H1 (cell line): ENCODE results near the gene C1QTNF1. TPM values are rescaled to one million over a fixed set of nuclear protein-coding genes. Genes with fewer than 3 reads are reported as not detected.

ENCODE experiments used
- CTCF ChIA-PET: fragments of 300-600 bp; sonication (Branson Sonifier 250); formaldehyde crosslinking; loops from one replicate; lab custom pipeline; 2021; ENCODE audit not compliant: partially characterized antibody; lab: Charles Lee
- POLR2A ChIA-PET: fragments of 300-600 bp; sonication (Branson Sonifier 250); formaldehyde crosslinking; loops from one replicate; lab custom pipeline; 2021; ENCODE audit warnings: inconsistent platforms; ENCODE audit not compliant: partially characterized antibody; lab: Charles Lee
- DNase-seq, 2 experiments: peaks; one replicate each; pipeline versions ENCODE4 v3.0.0 to v3.0.0-alpha.2; 2010 to 2022; ENCODE audit warnings: low spot score in 2 of 2, low read depth in 1 of 2, mixed read lengths in 1 of 2
- FAIRE-seq: peaks from 2 replicates; lab custom pipeline; 2011; peaks lifted over from hg19 to GRCh38; lab: Jason Lieb, UNC
- H2AFZ ChIP-seq: 2 replicates; pipeline ENCODE4 v1.8.1; 2012; ENCODE audit warnings: low read length, inconsistent platforms
- H2AK5ac ChIP-seq: 2 replicates; pipeline ENCODE4 v1.6.1; 2013; ENCODE audit warnings: low read depth, low read length
- H2BK120ac ChIP-seq: replicated peaks from 2 replicates; pipeline ENCODE3; 2013; ENCODE audit warnings: low read depth, low read length, inconsistent platforms
- H2BK12ac ChIP-seq: 2 replicates; pipeline ENCODE4 v1.6.1; 2013; ENCODE audit warnings: low read depth, low read length
- H2BK15ac ChIP-seq: 2 replicates; pipeline ENCODE4 v1.6.1; 2013; ENCODE audit warnings: low read length
- H2BK20ac ChIP-seq: 2 replicates; pipeline ENCODE4 v1.6.1; 2013; ENCODE audit warnings: low read length
- H2BK5ac ChIP-seq: 2 replicates; pipeline ENCODE4 v1.6.1; 2013; ENCODE audit warnings: low read depth, low read length
- H3K14ac ChIP-seq: 2 replicates; pipeline ENCODE4 v1.6.1; 2013; ENCODE audit warnings: inconsistent platforms; ENCODE audit not compliant: insufficient read length
- H3K18ac ChIP-seq: 2 replicates; pipeline ENCODE4 v1.6.1; 2013; ENCODE audit warnings: low read length; ENCODE audit errors: extremely low read depth
- H3K23ac ChIP-seq: 2 replicates; pipeline ENCODE4 v1.6.1; 2013; ENCODE audit warnings: inconsistent platforms; ENCODE audit not compliant: insufficient read length
- H3K23me2 ChIP-seq: 2 replicates; pipeline ENCODE4 v1.6.1; 2013; ENCODE audit warnings: low read depth, low read length
- H3K27ac ChIP-seq: 2 replicates; pipeline ENCODE4 v1.6.1; 2011; ENCODE audit warnings: low read depth, low read length, inconsistent platforms
- H3K27me3 ChIP-seq, 4 experiments: replicated peaks in 1 of 4; 1 replicate in 1 of 4; 2 replicates in 3 of 4; pipeline versions ENCODE4 v1.6.1 to v1.8.1; 2011 to 2013; ENCODE audit warnings: low read length in 3 of 4, mild to moderate bottlenecking in 3 of 4, inconsistent platforms in 2 of 4, mixed read lengths in 2 of 4, moderate library complexity in 1 of 4; ENCODE audit not compliant: control insufficient read depth in 3 of 4, insufficient read depth in 3 of 4; ENCODE audit errors: extremely low read depth in 1 of 4
- H3K36me3 ChIP-seq, 4 experiments: 2 replicates each; pipeline versions ENCODE4 v1.6.1 to v1.8.1; 2011 to 2013; ENCODE audit warnings: mild to moderate bottlenecking in 4 of 4, low read length in 3 of 4, moderate library complexity in 2 of 4, control low read depth in 1 of 4, inconsistent platforms in 1 of 4; ENCODE audit not compliant: insufficient read depth in 4 of 4, control insufficient read depth in 2 of 4
- H3K4ac ChIP-seq: replicated peaks from 2 replicates; pipeline ENCODE3; 2013; ENCODE audit warnings: low read length, low read depth, mixed read lengths, inconsistent platforms; ENCODE audit not compliant: insufficient read length
- H3K4me1 ChIP-seq, 4 experiments: replicated peaks in 1 of 4; 1 replicate in 1 of 4; 2 replicates in 3 of 4; pipeline versions ENCODE4 v1.6.1 to v1.8.1; 2011 to 2013; ENCODE audit warnings: low read length in 3 of 4, inconsistent platforms in 2 of 4, mixed read lengths in 1 of 4; ENCODE audit not compliant: insufficient read depth in 4 of 4, control insufficient read depth in 3 of 4
- H3K4me2 ChIP-seq, 2 experiments: 2 replicates each; pipeline versions ENCODE4 v1.6.1 to v1.8.1; 2011 to 2013; ENCODE audit warnings: low read depth in 2 of 2, low read length in 2 of 2, control low read depth in 1 of 2, inconsistent platforms in 1 of 2, mild to moderate bottlenecking in 1 of 2; ENCODE audit not compliant: insufficient read depth in 1 of 2
- H3K4me3 ChIP-seq, 4 experiments: fragments of 200-600, 300-600 bp in 1 of 4; sonication (generic), shearing (Covaris generic), sonication (Bioruptor Twin) in 1 of 4; 2 replicates each; pipeline versions ENCODE4 v1.5.1 to v1.8.1; 2011 to 2016; ENCODE audit warnings: low read length in 4 of 4, low read depth in 3 of 4, control low read depth in 2 of 4, inconsistent platforms in 2 of 4, mild to moderate bottlenecking in 2 of 4, mixed read lengths in 1 of 4, moderate library complexity in 1 of 4; ENCODE audit not compliant: insufficient read depth in 2 of 4; ENCODE audit errors: extremely low read depth in 1 of 4
- H3K56ac ChIP-seq: replicated peaks from 2 replicates; pipeline ENCODE3; 2013; ENCODE audit warnings: low read depth, mild to moderate bottlenecking, mixed read lengths, low read length, inconsistent platforms; ENCODE audit not compliant: insufficient read length
- H3K79me1 ChIP-seq: 2 replicates; pipeline ENCODE4 v1.6.1; 2013; ENCODE audit warnings: low read depth, low read length, control low read depth
- H3K79me2 ChIP-seq, 2 experiments: 2 replicates each; pipeline versions ENCODE4 v1.6.1 to v1.8.1; 2012 to 2013; ENCODE audit warnings: low read length in 2 of 2, mild to moderate bottlenecking in 2 of 2, inconsistent platforms in 1 of 2; ENCODE audit not compliant: insufficient read depth in 2 of 2, control insufficient read depth in 1 of 2
- H3K9ac ChIP-seq, 4 experiments: replicated peaks in 1 of 4; 1 replicate in 1 of 4; 2 replicates in 3 of 4; pipeline versions ENCODE4 v1.6.1 to v1.8.1; 2011 to 2013; ENCODE audit warnings: low read depth in 3 of 4, low read length in 3 of 4, control low read depth in 2 of 4, mild to moderate bottlenecking in 2 of 4, moderate library complexity in 2 of 4, inconsistent platforms in 1 of 4; ENCODE audit errors: extremely low read depth in 1 of 4
- H3K9me3 ChIP-seq, 2 experiments: 2 replicates each; pipeline versions ENCODE4 v1.6.1 to v1.8.1; 2012 to 2013; ENCODE audit warnings: mild to moderate bottlenecking in 2 of 2, moderate library complexity in 2 of 2, control low read depth in 1 of 2, inconsistent platforms in 1 of 2, low read depth in 1 of 2, low read length in 1 of 2, mixed read lengths in 1 of 2; ENCODE audit not compliant: insufficient read depth in 2 of 2
- H4K20me1 ChIP-seq, 2 experiments: replicated peaks in 1 of 2; 2 replicates each; pipeline versions ENCODE3 to v1.8.1; 2011 to 2013; ENCODE audit warnings: inconsistent platforms in 2 of 2, low read length in 2 of 2, mild to moderate bottlenecking in 1 of 2; ENCODE audit not compliant: insufficient read depth in 2 of 2, control insufficient read depth in 1 of 2
- H4K5ac ChIP-seq: 2 replicates; pipeline ENCODE4 v1.6.1; 2013; ENCODE audit warnings: low read length, low read depth, mixed read lengths, inconsistent platforms; ENCODE audit not compliant: insufficient read length
- H4K8ac ChIP-seq: 2 replicates; pipeline ENCODE4 v1.8.0; 2013; ENCODE audit warnings: mild to moderate bottlenecking, moderate library complexity, low read length, inconsistent platforms; ENCODE audit not compliant: insufficient read depth; ENCODE audit errors: extremely low read depth
- H4K91ac ChIP-seq: replicated peaks from 2 replicates; pipeline ENCODE3; 2013; ENCODE audit warnings: low read length, mixed read lengths, inconsistent platforms; ENCODE audit not compliant: insufficient read length
- BCL11A ChIP-seq, 2 experiments: IDR thresholded peaks; one replicate each; pipeline ENCODE4 v1.6.1; 2011; ENCODE audit warnings: low read depth in 2 of 2, low read length in 2 of 2, mild to moderate bottlenecking in 2 of 2
- CBX8 ChIP-seq: fragments of 300-800, 300-1000 bp; sonication (generic); IDR thresholded peaks from 2 replicates; pipeline ENCODE4 v1.7.1; 2016; ENCODE audit warnings: low read depth, low read length, borderline replicate concordance
- EP300 ChIP-seq, 2 experiments: IDR thresholded peaks; 1 replicate in 1 of 2; 2 replicates in 1 of 2; pipeline ENCODE4 v1.6.1; 2011 to 2012; ENCODE audit warnings: low read depth in 2 of 2, low read length in 2 of 2, mild to moderate bottlenecking in 2 of 2, borderline replicate concordance in 1 of 2, inconsistent platforms in 1 of 2, moderate library complexity in 1 of 2
- JUN ChIP-seq: IDR thresholded peaks from 2 replicates; pipeline ENCODE4 v1.6.1; 2011; ENCODE audit warnings: low read depth, mild to moderate bottlenecking, improper control_type of control experiment, low read length
- POLR2A ChIP-seq, 2 experiments: IDR thresholded peaks; 1 replicate in 1 of 2; 2 replicates in 1 of 2; pipeline ENCODE4 v1.6.1; 2011; ENCODE audit warnings: low read depth in 2 of 2, low read length in 2 of 2, mild to moderate bottlenecking in 2 of 2; ENCODE audit errors: control extremely low read depth in 1 of 2
- POU5F1 ChIP-seq: IDR thresholded peaks from 2 replicates; pipeline ENCODE4 v1.6.1; 2011; ENCODE audit warnings: low read depth, mild to moderate bottlenecking, low read length, moderate library complexity
- RBBP5 ChIP-seq: IDR thresholded peaks from 2 replicates; pipeline ENCODE4 v1.7.1; 2012; ENCODE audit warnings: low read depth, mild to moderate bottlenecking, inconsistent platforms, low read length, moderate library complexity, borderline replicate concordance
- RFX5 ChIP-seq: IDR thresholded peaks from 2 replicates; pipeline ENCODE4 v1.6.1; 2011; ENCODE audit warnings: low read depth, low read length, improper control_type of control experiment, borderline replicate concordance
- YY1 ChIP-seq: IDR thresholded peaks from 2 replicates; pipeline ENCODE4 v1.6.1; 2011; ENCODE audit warnings: low read depth, mild to moderate bottlenecking, low read length
- WGBS, 2 experiments: shearing (Covaris generic) in 1 of 2; methylation state at CpG; one replicate each; pipeline versions ENCODE4 v1.1.6 to v1.1.7; 2013 to 2015; ENCODE audit warnings: low lambda C conversion rate in 2 of 2, mixed read lengths in 2 of 2, inconsistent platforms in 1 of 2, low coverage in 1 of 2, missing lambda C conversion rate in 1 of 2; ENCODE audit not compliant: insufficient replicate concordance in 2 of 2, insufficient coverage in 1 of 2, insufficient read length in 1 of 2; ENCODE audit errors: extremely low coverage in 1 of 2, missing lambda C conversion rate in 1 of 2; 5-methylcytosine and 5-hydroxymethylcytosine counted together
- polyA plus RNA-seq, 7 experiments: library from polyadenylated mRNA; depleted of rRNA in 3 of 7; stranded (reverse) in 5 of 7; unstranded in 2 of 7; fragments of >200 nt in 5 of 7; fragments of 200-250 nt in 2 of 7; gene quantifications; 1 replicate in 5 of 7; 2 replicates in 1 of 7; 4 replicates in 1 of 7; pipeline versions ENCODE4 v1.2.1 to v1.2.3, GENCODE V29; 2011 to 2013; ENCODE audit warnings: missing spikeins in 2 of 7, mixed read lengths in 2 of 7
- total RNA-seq: library from RNA; stranded (reverse); fragmentation: NEBNext Ultra II Directional; extraction: Animal tissue kit (Norgen Biotek cat#: 25700); gene quantifications from 2 replicates; pipeline ENCODE4 v1.2.1, GENCODE V29; 2021
- TF ChIP-seq, protein P1 (sequence below), 3 experiments: IDR thresholded peaks; 1 replicate in 2 of 3; 2 replicates in 1 of 3; pipeline versions ENCODE4 v1.5.1 to v1.6.1; 2011; ENCODE audit warnings: low read length in 3 of 3, mild to moderate bottlenecking in 3 of 3, inconsistent platforms in 2 of 3, low read depth in 1 of 3, moderate library complexity in 1 of 3; ENCODE audit not compliant: insufficient read depth in 1 of 3; ENCODE audit errors: control extremely low read depth in 1 of 3

The C1QTNF1 gene
- total and polyA plus RNA-seq, 2 of the 8 experiments (the other 6 are each of a cell fraction or from before 2014, with no cell fraction given): 1.5 to 2.5 TPM

DNA sequence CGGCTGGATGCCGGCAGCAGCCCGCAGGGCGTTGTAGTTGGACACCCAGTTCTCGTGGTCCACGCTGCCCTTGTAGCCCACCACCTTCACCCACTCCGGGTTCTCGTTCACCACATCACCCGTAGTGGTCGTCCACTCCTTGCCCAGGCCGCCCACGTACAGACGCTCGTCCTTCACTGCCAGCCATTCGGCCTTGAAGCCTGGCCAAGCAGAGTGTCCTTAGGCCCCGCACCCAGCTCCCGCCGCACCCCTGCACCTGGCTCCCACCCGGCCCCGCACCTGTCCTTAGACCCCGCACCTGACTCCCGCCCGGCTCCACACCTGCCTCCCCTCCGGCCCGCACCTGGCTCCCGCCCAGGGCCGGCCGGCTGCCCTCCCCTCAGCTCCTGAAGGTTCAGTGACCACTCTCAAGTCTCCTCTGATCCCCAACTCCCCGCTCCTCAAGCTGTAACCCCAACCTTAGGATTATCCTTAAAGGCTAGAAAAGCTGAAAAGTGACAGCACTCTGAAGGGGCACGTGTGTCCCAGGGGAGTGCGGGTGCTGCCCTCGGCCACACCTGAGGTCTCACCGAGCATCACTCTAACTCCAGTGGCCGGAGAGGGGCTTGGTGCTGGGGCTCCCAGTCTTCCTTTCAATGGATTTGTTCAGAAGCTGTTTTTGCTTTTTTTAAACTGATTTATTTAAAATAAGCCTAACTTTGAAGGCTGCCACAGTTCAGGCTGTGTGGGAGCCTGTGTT lies 28.8 kb upstream of the C1QTNF1 start:
- H2BK20ac ChIP-seq: no peak overlapping the region
- H3K27me3 ChIP-seq: peaks cover 0 to 6% (median 2%) of the 10 kb centered on the region in 4 experiments; a peak in 2 of 7 replicates
- no peaks in the 10 kb centered on the region for H3K4me1 ChIP-seq
- no peak overlapping the region for H2BK12ac ChIP-seq
- no peak for DNase-seq
- 0 out of 4 replicates have a peak, but pooled peaks cover 0 to 3% of the 10 kb centered on the region in 2 experiments for H3K79me2 ChIP-seq
- no peak for FAIRE-seq
- peaks cover 0 to 10% (median 2%) of the 10 kb centered on the region in 4 experiments; a peak in 3 of 8 replicates for H3K36me3 ChIP-seq
- no peak overlapping the region for H3K56ac ChIP-seq
- H3K9me3 ChIP-seq: no peaks in the 10 kb centered on the region
- H3K4ac ChIP-seq: no peak overlapping the region
- no peak overlapping the region for H3K23ac ChIP-seq
- H4K20me1 ChIP-seq: peaks cover 11 to 27% of the 10 kb centered on the region in 2 experiments
- no peak overlapping the region for H2BK15ac ChIP-seq
- no peak overlapping the region for H4K8ac ChIP-seq
- no peak overlapping the region for H3K18ac ChIP-seq
- no peaks in the 10 kb centered on the region for H3K23me2 ChIP-seq
- no peak overlapping the region for H2AK5ac ChIP-seq
- WGBS, 2 experiments: 96% methylated on average over 21 of the region's 34 CpGs; no CpG with 5 or more reads in 1 of the 2 experiments
- H3K14ac ChIP-seq: no peak overlapping the region
- no peak overlapping the region for H3K4me3 ChIP-seq
- no peak overlapping the region for H4K91ac ChIP-seq
- no peak overlapping the region for H2AFZ ChIP-seq
- no peak overlapping the region for H3K9ac ChIP-seq
- ChIA-PET CTCF (interaction anchor here (0.8 to 3.9 kb wide), 10 partner anchors 15 to 108 kb away, joined by 3 to 24 read pairs (median 4); partner anchors contain the start of gene LGALS3BP), POLR2A (no interaction called here)
- no peaks in the 10 kb centered on the region; the same call in 1 of the 2 replicates for H3K79me1 ChIP-seq
- no peak overlapping the region for H2BK5ac ChIP-seq
- H3K27ac ChIP-seq: no peak overlapping the region
- no peak overlapping the region for H4K5ac ChIP-seq
- H3K4me2 ChIP-seq: no peak overlapping the region
- no peak overlapping the region for H2BK120ac ChIP-seq
- TF ChIP-seq POLR2A (IDR thresholded peaks at IDR 0.05; ENCODE audit: control extremely low read depth in 1 of 2, low read depth in 2 of 2, low read length in 2 of 2) (no peak), CBX8 (no peak), RBBP5 (no peak), JUN (no peak), RFX5 (no peak), BCL11A (IDR thresholded peaks at IDR 0.05; ENCODE audit: low read depth in 2 of 2, low read length in 2 of 2) (no peak), EP300 (IDR thresholded peaks at IDR 0.05; ENCODE audit: borderline replicate concordance in 1 of 2, low read depth in 2 of 2, low read length in 2 of 2) (no peak), POU5F1 (no peak), YY1 (no peak)
- TF ChIP-seq, protein P1, sequence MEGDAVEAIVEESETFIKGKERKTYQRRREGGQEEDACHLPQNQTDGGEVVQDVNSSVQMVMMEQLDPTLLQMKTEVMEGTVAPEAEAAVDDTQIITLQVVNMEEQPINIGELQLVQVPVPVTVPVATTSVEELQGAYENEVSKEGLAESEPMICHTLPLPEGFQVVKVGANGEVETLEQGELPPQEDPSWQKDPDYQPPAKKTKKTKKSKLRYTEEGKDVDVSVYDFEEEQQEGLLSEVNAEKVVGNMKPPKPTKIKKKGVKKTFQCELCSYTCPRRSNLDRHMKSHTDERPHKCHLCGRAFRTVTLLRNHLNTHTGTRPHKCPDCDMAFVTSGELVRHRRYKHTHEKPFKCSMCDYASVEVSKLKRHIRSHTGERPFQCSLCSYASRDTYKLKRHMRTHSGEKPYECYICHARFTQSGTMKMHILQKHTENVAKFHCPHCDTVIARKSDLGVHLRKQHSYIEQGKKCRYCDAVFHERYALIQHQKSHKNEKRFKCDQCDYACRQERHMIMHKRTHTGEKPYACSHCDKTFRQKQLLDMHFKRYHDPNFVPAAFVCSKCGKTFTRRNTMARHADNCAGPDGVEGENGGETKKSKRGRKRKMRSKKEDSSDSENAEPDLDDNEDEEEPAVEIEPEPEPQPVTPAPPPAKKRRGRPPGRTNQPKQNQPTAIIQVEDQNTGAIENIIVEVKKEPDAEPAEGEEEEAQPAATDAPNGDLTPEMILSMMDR (IDR thresholded peaks at IDR 0.05; ENCODE audit: control extremely low read depth in 1 of 3, insufficient read depth in 1 of 3, low read depth in 1 of 3, low read length in 3 of 3): no peak
